OCI-LY7 (cell line): ENCODE data around the gene SH3TC1.

Experiments
- EZH2phosphoT487 ChIP-seq: fragments of 200-600 bp; sonication (generic); IDR thresholded peaks from 2 replicates; pipeline ENCODE4 v1.6.1; 2018; ENCODE audit warnings: low read depth, borderline replicate concordance, mild to moderate bottlenecking, mixed run types, antibody characterized with exemption, low read length, moderate library complexity, mixed read lengths
- TF ChIP-seq, protein P1 (sequence below): fragments of 200-600 bp; sonication (generic); conservative IDR thresholded peaks from 2 replicates; pipeline ENCODE4 v1.5.1; 2014; ENCODE audit warnings: mild to moderate bottlenecking, antibody characterized with exemption, low read length, moderate library complexity, mixed read lengths

GRCh38 chr4:8199594-8200301 is 658 bp downstream of the SH3TC1 start:
- TF ChIP-seq, protein P1, sequence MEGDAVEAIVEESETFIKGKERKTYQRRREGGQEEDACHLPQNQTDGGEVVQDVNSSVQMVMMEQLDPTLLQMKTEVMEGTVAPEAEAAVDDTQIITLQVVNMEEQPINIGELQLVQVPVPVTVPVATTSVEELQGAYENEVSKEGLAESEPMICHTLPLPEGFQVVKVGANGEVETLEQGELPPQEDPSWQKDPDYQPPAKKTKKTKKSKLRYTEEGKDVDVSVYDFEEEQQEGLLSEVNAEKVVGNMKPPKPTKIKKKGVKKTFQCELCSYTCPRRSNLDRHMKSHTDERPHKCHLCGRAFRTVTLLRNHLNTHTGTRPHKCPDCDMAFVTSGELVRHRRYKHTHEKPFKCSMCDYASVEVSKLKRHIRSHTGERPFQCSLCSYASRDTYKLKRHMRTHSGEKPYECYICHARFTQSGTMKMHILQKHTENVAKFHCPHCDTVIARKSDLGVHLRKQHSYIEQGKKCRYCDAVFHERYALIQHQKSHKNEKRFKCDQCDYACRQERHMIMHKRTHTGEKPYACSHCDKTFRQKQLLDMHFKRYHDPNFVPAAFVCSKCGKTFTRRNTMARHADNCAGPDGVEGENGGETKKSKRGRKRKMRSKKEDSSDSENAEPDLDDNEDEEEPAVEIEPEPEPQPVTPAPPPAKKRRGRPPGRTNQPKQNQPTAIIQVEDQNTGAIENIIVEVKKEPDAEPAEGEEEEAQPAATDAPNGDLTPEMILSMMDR: no peak
- no peak for TF ChIP-seq EZH2phosphoT487
